ENCODE data around the gene KRTAP4-9.

- TF ChIP-seq CTCF (IDR thresholded peaks at IDR 0.05), result no peak
- TF ChIP-seq EZH2phosphoT487 (IDR thresholded peaks at IDR 0.05), result no peak
Measured at GRCh38 chr17:41140360-41141131, 35.4 kb downstream of the KRTAP4-9 start, which contains the start of gene KRTAP4-6.
